PC-9 (cell line): Measurements from ENCODE around the gene CERKL. TPM values are rescaled to one million over a fixed set of nuclear protein-coding genes. Genes with fewer than 3 reads are reported as not detected.

Experiments
- BruUV-seq: library from RNA; stranded (reverse); fragments of 400-500 nt; replicated peaks from 2 replicates; lab custom pipeline; 2021; lab: Mats Ljungman, UMichigan
- CTCF ChIA-PET: fragments of 300-600 bp; sonication (Branson Sonifier 250); formaldehyde crosslinking; loops from one replicate; lab custom pipeline; 2022; ENCODE audit warnings: antibody characterized with exemption; lab: Charles Lee
- POLR2A ChIA-PET: fragments of 300-600 bp; sonication (Branson Sonifier 250); formaldehyde crosslinking; loops from one replicate; lab custom pipeline; 2022; ENCODE audit warnings: antibody characterized with exemption; ENCODE audit not compliant: unreplicated experiment; lab: Charles Lee
- DNase-seq, 2 experiments: peaks; one replicate each; pipeline versions ENCODE4 v3.0.0 to v3.0.0-alpha.2; 2015 to 2022; ENCODE audit warnings: mixed read lengths in 1 of 2
- H2AFZ ChIP-seq: fragments of 200-600 bp; sonication (generic); 2 replicates; pipeline ENCODE4 v1.8.1; 2017; ENCODE audit warnings: antibody characterized with exemption
- H3F3A ChIP-seq: fragments of 200-600 bp; sonication (generic); 2 replicates; pipeline ENCODE4 v1.8.1; 2017; ENCODE audit warnings: antibody characterized with exemption, mild to moderate bottlenecking, low read depth; ENCODE audit not compliant: insufficient read depth
- H3K27ac ChIP-seq: fragments of 200-600 bp; sonication (generic); 2 replicates; pipeline ENCODE4 v1.6.1; 2016; ENCODE audit warnings: mixed run types
- H3K27me3 ChIP-seq: fragments of 200-600 bp; sonication (generic); 2 replicates; pipeline ENCODE4 v1.6.1; 2016; ENCODE audit warnings: low read depth, mixed run types; ENCODE audit not compliant: insufficient read depth
- H3K36me3 ChIP-seq: fragments of 200-600 bp; sonication (generic); 2 replicates; pipeline ENCODE4 v1.6.1; 2016; ENCODE audit warnings: low read depth, mixed run types
- H3K4me1 ChIP-seq: fragments of 200-600 bp; sonication (generic); replicated peaks from 2 replicates; pipeline ENCODE4 v1.6.1; 2016; ENCODE audit warnings: mixed run types; ENCODE audit not compliant: insufficient read depth
- H3K4me2 ChIP-seq: fragments of 200-600 bp; sonication (generic); 2 replicates; pipeline ENCODE4 v1.6.1; 2017; ENCODE audit warnings: mixed run types
- H3K4me3 ChIP-seq: fragments of 200-600 bp; sonication (generic); 2 replicates; pipeline ENCODE4 v1.6.1; 2016; ENCODE audit warnings: mixed run types
- H3K79me2 ChIP-seq: fragments of 200-600 bp; sonication (generic); 2 replicates; pipeline ENCODE4 v1.6.1; 2017; ENCODE audit warnings: low read depth, mixed run types
- H3K9me2 ChIP-seq: fragments of 200-600 bp; sonication (generic); 2 replicates; pipeline ENCODE4 v1.8.1; 2017; ENCODE audit warnings: mild to moderate bottlenecking; ENCODE audit not compliant: insufficient read depth
- H3K9me3 ChIP-seq: fragments of 200-600 bp; sonication (generic); 2 replicates; pipeline ENCODE4 v1.8.1; 2016; ENCODE audit warnings: low read depth; ENCODE audit not compliant: insufficient read depth
- H4K20me1 ChIP-seq: fragments of 200-600 bp; sonication (generic); 2 replicates; pipeline ENCODE4 v1.8.1; 2017; ENCODE audit not compliant: insufficient read depth
- CTCF ChIP-seq: fragments of 200-600 bp; sonication (generic); conservative IDR thresholded peaks from 2 replicates; pipeline ENCODE4 v1.6.1; 2017; ENCODE audit warnings: mixed run types, antibody characterized with exemption, mild to moderate bottlenecking, moderate library complexity
- EZH2 ChIP-seq: fragments of 200-600 bp; sonication (generic); IDR thresholded peaks from 2 replicates; pipeline ENCODE4 v1.8.0; 2017; ENCODE audit warnings: antibody characterized with exemption, low read depth
- intact Hi-C: fragments of 100-400 bp; cut with micrococcal nuclease; formaldehyde crosslinking; loops from one replicate; pipeline ENCODE4 v1.10.0; 2022; ENCODE audit not compliant: unreplicated experiment
- total RNA-seq: library from RNA; stranded (reverse); gene quantifications from 2 replicates; pipeline ENCODE4 v1.2.3, GENCODE V29; 2021

The CERKL gene
- total RNA-seq, 1 experiment from 2014 or later, result 1.6 TPM

- no peaks in the 10 kb centered on the region for H3K9me3 ChIP-seq
- no peaks in the 10 kb centered on the region for H3K79me2 ChIP-seq
- no peaks in the 10 kb centered on the region for H3K27me3 ChIP-seq
- H3K27ac ChIP-seq, result no peak overlapping the region
- POLR2A ChIA-PET, result no interaction called here
- CTCF ChIA-PET, result interaction anchor here (1.2 kb wide), 1 partner anchor 149 kb away, joined by 4 read pairs; no protein-coding TSS in a partner anchor
- H3K4me3 ChIP-seq, result no peak overlapping the region
- intact Hi-C loops, result no loop called here
- no peaks in the 10 kb centered on the region for H3K36me3 ChIP-seq
- no peaks in the 10 kb centered on the region for H3F3A ChIP-seq
- no peak for DNase-seq
- H3K9me2 ChIP-seq, result no peaks in the 10 kb centered on the region
- H4K20me1 ChIP-seq, result no peaks in the 10 kb centered on the region
- H2AFZ ChIP-seq, result no peak overlapping the region
- no peaks in the 10 kb centered on the region for H3K4me1 ChIP-seq
- no peak for TF ChIP-seq CTCF
- TF ChIP-seq EZH2, result no peak
- no TSS peak for BruUV-seq
- H3K4me2 ChIP-seq, result no peak overlapping the region
These were observed 90.4 kb downstream of the CERKL start for GRCh38 chr2:181566334-181567032.

GRCh38 chr2:181563101-181563692 is 93.7 kb downstream of the CERKL start:
- no peak overlapping the region for H3K4me3 ChIP-seq
- H2AFZ ChIP-seq, result no peak overlapping the region
- DNase-seq, result no peak
- no peak overlapping the region for H3K27ac ChIP-seq
- no peaks in the 10 kb centered on the region for H3K79me2 ChIP-seq
- no peak overlapping the region for H3K4me2 ChIP-seq
- POLR2A ChIA-PET, result no interaction called here
- no peaks in the 10 kb centered on the region for H3K27me3 ChIP-seq
- H3K9me3 ChIP-seq, result no peaks in the 10 kb centered on the region; the same call in 1 of the 2 replicates
- BruUV-seq, result no TSS peak
- no peaks in the 10 kb centered on the region for H4K20me1 ChIP-seq
- no peaks in the 10 kb centered on the region for H3K36me3 ChIP-seq
- TF ChIP-seq EZH2 (no peak), CTCF (no peak)
- intact Hi-C loops, result no loop called here
- no peaks in the 10 kb centered on the region for H3K4me1 ChIP-seq
- H3K9me2 ChIP-seq, result peaks cover 3% of the 10 kb centered on the region; the same call in 1 of the 2 replicates
- no peaks in the 10 kb centered on the region for H3F3A ChIP-seq
- CTCF ChIA-PET, result no interaction called here

- ChIA-PET CTCF (no interaction called here), POLR2A (no interaction called here)
- H3K4me1 ChIP-seq, result peaks cover 1% of the 10 kb centered on the region; the same call in 1 of the 2 replicates
- H3K27me3 ChIP-seq, result no peaks in the 10 kb centered on the region
- no peaks in the 10 kb centered on the region for H3F3A ChIP-seq
- no peaks in the 10 kb centered on the region for H3K36me3 ChIP-seq
- no peak overlapping the region for H3K4me3 ChIP-seq
- peak overlapping the region; percentile 10; the same call in 1 of the 2 replicates for H2AFZ ChIP-seq
- no peaks in the 10 kb centered on the region for H3K79me2 ChIP-seq
- no TSS peak for BruUV-seq
- no peak for DNase-seq
- H4K20me1 ChIP-seq, result no peaks in the 10 kb centered on the region
- H3K27ac ChIP-seq, result no peak overlapping the region
- peaks cover 3% of the 10 kb centered on the region; the same call in 1 of the 2 replicates for H3K9me2 ChIP-seq
- intact Hi-C loops, result no loop called here
- peaks cover 4% of the 10 kb centered on the region; the same call in 1 of the 2 replicates for H3K9me3 ChIP-seq
- H3K4me2 ChIP-seq, result no peak overlapping the region
- TF ChIP-seq EZH2, result no peak
- no peak for TF ChIP-seq CTCF
These were observed 98.5 kb downstream of the CERKL start for GRCh38 chr2:181558371-181558770.
